Measurements from ENCODE around the gene CTPS1.

GRCh38 chr1:40981691-40982448 lies 2.4 kb downstream of the CTPS1 start:
- TF ChIP-seq ZFP30 (CRISPR knock-in tag; IDR thresholded peaks at IDR 0.05) = no peak
- TF ChIP-seq ZNF8 (CRISPR knock-in tag; IDR thresholded peaks at IDR 0.05) = no peak
- TF ChIP-seq POU6F1 (CRISPR knock-in tag; IDR thresholded peaks at IDR 0.05; ENCODE audit: borderline replicate concordance, low read depth) = no peak
- TF ChIP-seq RARB (CRISPR knock-in tag; IDR thresholded peaks at IDR 0.05) = no peak
- no peak for TF ChIP-seq ZNF70 (CRISPR knock-in tag; IDR thresholded peaks at IDR 0.05)
- no peak for TF ChIP-seq ARNTL (CRISPR knock-in tag; IDR thresholded peaks at IDR 0.05; ENCODE audit: borderline replicate concordance, low read depth)

Data from SK-N-SH treated with all-trans-retinoic acid at 6 μM for 48 hours (cell line).